ENCODE data around the gene C12orf57. TPM values are rescaled to one million over a fixed set of nuclear protein-coding genes. Genes with fewer than 3 reads are reported as not detected.

Gene C12orf57
- total and polyA plus RNA-seq, 9 of the 15 experiments (the other 6 are each of a cell fraction or from before 2014, with no cell fraction given): 26.7 to 191 (median 107) TPM

- TF ChIP-seq GTF3C2 (IDR thresholded peaks at IDR 0.05; ENCODE audit: borderline replicate concordance, extremely low read depth, insufficient read length): no peak
- no peak for TF ChIP-seq TRIM24 (IDR thresholded peaks at IDR 0.05)
- TF ChIP-seq RBM25 (IDR thresholded peaks at IDR 0.05; ENCODE audit: low read depth, low read length, severe bottlenecking): no peak
- no peak for TF ChIP-seq ZBTB5 (IDR thresholded peaks at IDR 0.05)
- TF ChIP-seq MYNN (IDR thresholded peaks at IDR 0.05): no peak
- no peak for TF ChIP-seq MYNN (CRISPR knock-in tag; IDR thresholded peaks at IDR 0.05)
- no peak for TF ChIP-seq CREB1 (IDR thresholded peaks at IDR 0.05)
- TF ChIP-seq CREB1 (CRISPR knock-in tag; IDR thresholded peaks at IDR 0.05): no peak
- no peak for TF ChIP-seq TCF3 (CRISPR knock-in tag; IDR thresholded peaks at IDR 0.05)
Observed at GRCh38 chr12:6902448-6902847, 41.4 kb upstream of the C12orf57 start (continued).
